Liver (tissue), 3 donors: Measurements from ENCODE around the gene XXYLT1.

ENCODE experiments used
- EGR1 ChIP-seq, 2 donors: IDR thresholded peaks; 2 replicates each; pipeline ENCODE4 v1.6.1; 2016 to 2018; ENCODE audit warnings: antibody characterized with exemption in 2 of 2, low read depth in 2 of 2
- GABPA ChIP-seq, 2 donors: IDR thresholded peaks in 1 of 2; conservative IDR thresholded peaks in 1 of 2; 2 replicates each; pipeline ENCODE4 v1.6.1; 2016; ENCODE audit warnings: antibody characterized with exemption in 2 of 2, mild to moderate bottlenecking in 1 of 2, moderate library complexity in 1 of 2
- HNF4A ChIP-seq, 2 donors: conservative IDR thresholded peaks; 2 replicates each; pipeline ENCODE4 v1.6.1; 2016; ENCODE audit warnings: antibody characterized with exemption in 2 of 2, mild to moderate bottlenecking in 2 of 2
- MAX ChIP-seq: IDR thresholded peaks from 2 replicates; pipeline ENCODE4 v1.6.1; 2016; ENCODE audit warnings: antibody characterized with exemption
- RAD21 ChIP-seq, 2 donors: IDR thresholded peaks; 2 replicates each; pipeline ENCODE4 v1.6.1; 2016; ENCODE audit warnings: antibody characterized with exemption in 2 of 2, mild to moderate bottlenecking in 2 of 2
- SP1 ChIP-seq: IDR thresholded peaks from 2 replicates; pipeline ENCODE4 v1.6.1; 2018; ENCODE audit warnings: antibody characterized with exemption, mild to moderate bottlenecking
- TAF1 ChIP-seq: conservative IDR thresholded peaks from 2 replicates; pipeline ENCODE4 v1.6.1; 2016; ENCODE audit warnings: antibody characterized with exemption, mild to moderate bottlenecking
- YY1 ChIP-seq: IDR thresholded peaks from 2 replicates; pipeline ENCODE4 v1.6.1; 2016; ENCODE audit warnings: antibody characterized with exemption, mild to moderate bottlenecking
- TF ChIP-seq, protein P1 (sequence below): fragments of 150-350 bp; IDR thresholded peaks from 2 replicates; pipeline ENCODE4 v1.5.1; 2017; ENCODE audit warnings: improper control_type of control experiment, low read depth, low read length; ENCODE audit not compliant: missing input control
- TF ChIP-seq, protein P2 (sequence below): IDR thresholded peaks from 2 replicates; pipeline ENCODE4 v1.6.1; 2016; ENCODE audit warnings: antibody characterized with exemption, mild to moderate bottlenecking
- donor health status: healthy.
- donor health status: healthy.

GRCh38 chr3:195080571-195081151, 190.3 kb downstream of the XXYLT1 start:
- TF ChIP-seq, protein P1, sequence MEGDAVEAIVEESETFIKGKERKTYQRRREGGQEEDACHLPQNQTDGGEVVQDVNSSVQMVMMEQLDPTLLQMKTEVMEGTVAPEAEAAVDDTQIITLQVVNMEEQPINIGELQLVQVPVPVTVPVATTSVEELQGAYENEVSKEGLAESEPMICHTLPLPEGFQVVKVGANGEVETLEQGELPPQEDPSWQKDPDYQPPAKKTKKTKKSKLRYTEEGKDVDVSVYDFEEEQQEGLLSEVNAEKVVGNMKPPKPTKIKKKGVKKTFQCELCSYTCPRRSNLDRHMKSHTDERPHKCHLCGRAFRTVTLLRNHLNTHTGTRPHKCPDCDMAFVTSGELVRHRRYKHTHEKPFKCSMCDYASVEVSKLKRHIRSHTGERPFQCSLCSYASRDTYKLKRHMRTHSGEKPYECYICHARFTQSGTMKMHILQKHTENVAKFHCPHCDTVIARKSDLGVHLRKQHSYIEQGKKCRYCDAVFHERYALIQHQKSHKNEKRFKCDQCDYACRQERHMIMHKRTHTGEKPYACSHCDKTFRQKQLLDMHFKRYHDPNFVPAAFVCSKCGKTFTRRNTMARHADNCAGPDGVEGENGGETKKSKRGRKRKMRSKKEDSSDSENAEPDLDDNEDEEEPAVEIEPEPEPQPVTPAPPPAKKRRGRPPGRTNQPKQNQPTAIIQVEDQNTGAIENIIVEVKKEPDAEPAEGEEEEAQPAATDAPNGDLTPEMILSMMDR: no peak
- TF ChIP-seq GABPA (IDR thresholded peaks at IDR 0.05 in 1 of 2, conservative IDR thresholded peaks at IDR 0.05 in 1 of 2): no peak
- no peak for TF ChIP-seq RAD21 (IDR thresholded peaks at IDR 0.05)
- TF ChIP-seq MAX: no peak
- TF ChIP-seq HNF4A (conservative IDR thresholded peaks at IDR 0.05): no peak
- TF ChIP-seq, protein P2, sequence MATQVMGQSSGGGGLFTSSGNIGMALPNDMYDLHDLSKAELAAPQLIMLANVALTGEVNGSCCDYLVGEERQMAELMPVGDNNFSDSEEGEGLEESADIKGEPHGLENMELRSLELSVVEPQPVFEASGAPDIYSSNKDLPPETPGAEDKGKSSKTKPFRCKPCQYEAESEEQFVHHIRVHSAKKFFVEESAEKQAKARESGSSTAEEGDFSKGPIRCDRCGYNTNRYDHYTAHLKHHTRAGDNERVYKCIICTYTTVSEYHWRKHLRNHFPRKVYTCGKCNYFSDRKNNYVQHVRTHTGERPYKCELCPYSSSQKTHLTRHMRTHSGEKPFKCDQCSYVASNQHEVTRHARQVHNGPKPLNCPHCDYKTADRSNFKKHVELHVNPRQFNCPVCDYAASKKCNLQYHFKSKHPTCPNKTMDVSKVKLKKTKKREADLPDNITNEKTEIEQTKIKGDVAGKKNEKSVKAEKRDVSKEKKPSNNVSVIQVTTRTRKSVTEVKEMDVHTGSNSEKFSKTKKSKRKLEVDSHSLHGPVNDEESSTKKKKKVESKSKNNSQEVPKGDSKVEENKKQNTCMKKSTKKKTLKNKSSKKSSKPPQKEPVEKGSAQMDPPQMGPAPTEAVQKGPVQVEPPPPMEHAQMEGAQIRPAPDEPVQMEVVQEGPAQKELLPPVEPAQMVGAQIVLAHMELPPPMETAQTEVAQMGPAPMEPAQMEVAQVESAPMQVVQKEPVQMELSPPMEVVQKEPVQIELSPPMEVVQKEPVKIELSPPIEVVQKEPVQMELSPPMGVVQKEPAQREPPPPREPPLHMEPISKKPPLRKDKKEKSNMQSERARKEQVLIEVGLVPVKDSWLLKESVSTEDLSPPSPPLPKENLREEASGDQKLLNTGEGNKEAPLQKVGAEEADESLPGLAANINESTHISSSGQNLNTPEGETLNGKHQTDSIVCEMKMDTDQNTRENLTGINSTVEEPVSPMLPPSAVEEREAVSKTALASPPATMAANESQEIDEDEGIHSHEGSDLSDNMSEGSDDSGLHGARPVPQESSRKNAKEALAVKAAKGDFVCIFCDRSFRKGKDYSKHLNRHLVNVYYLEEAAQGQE: no peak
- TF ChIP-seq TAF1: no peak
- no peak for TF ChIP-seq EGR1 (IDR thresholded peaks at IDR 0.05; ENCODE audit: low read depth in 2 of 2)
- TF ChIP-seq YY1: no peak
- no peak for TF ChIP-seq SP1
